NCI-H1417 (cell line): ENCODE measurements around the gene TTC17.
"Not testable (repeated sequence)": the region's sequence is repeated elsewhere in the genome, so short reads cannot be mapped to it uniquely, and the experiment has no call there.

Experiments
- DNase-seq, 3 experiments: peaks; one replicate each; lab custom pipeline; 2025; lab: John Stamatoyannopoulos, UW

Gene TTC17

GRCh38 chr11:43458486-43458885 lies 99.8 kb downstream of the TTC17 start:
- no peak for DNase-seq

- DNase-seq = no peak
These were observed 100.5 kb downstream of the TTC17 start for GRCh38 chr11:43459246-43459645.

GRCh38 chr11:43462359-43462758 lies 103.6 kb downstream of the TTC17 start:
- DNase-seq = no peak

- no peak for DNase-seq
These were observed 109.2 kb downstream of the TTC17 start for GRCh38 chr11:43467958-43468357.

GRCh38 chr11:43477491-43477890 lies 118.8 kb downstream of the TTC17 start:
- DNase-seq = not testable (repeated sequence)

GRCh38 chr11:43486141-43486540 lies 127.4 kb downstream of the TTC17 start:
- DNase-seq = no peak

GRCh38 chr11:43489869-43490465 lies 131.2 kb downstream of the TTC17 start:
- no peak for DNase-seq

GRCh38 chr11:43492701-43493100 lies 134.0 kb downstream of the TTC17 start:
- no peak for DNase-seq

GRCh38 chr11:43493431-43493830 lies 134.7 kb downstream of the TTC17 start:
- no peak for DNase-seq

- no peak for DNase-seq
These were observed 138.4 kb downstream of the TTC17 start for GRCh38 chr11:43497144-43497543.

GRCh38 chr11:43498561-43498960 lies 139.8 kb downstream of the TTC17 start:
- DNase-seq = no peak

GRCh38 chr11:43503417-43503816 lies 144.7 kb downstream of the TTC17 start:
- no peak for DNase-seq

- DNase-seq = peak in 2 of 3 experiments; percentile 21 to 74
These were observed 145.7 kb downstream of the TTC17 start for GRCh38 chr11:43504316-43504950.

GRCh38 chr11:43505171-43505570 lies 146.5 kb downstream of the TTC17 start:
- no peak for DNase-seq

- DNase-seq = no peak
These were observed 148.5 kb downstream of the TTC17 start for GRCh38 chr11:43507171-43507570.

- no peak for DNase-seq
These were observed 149.8 kb downstream of the TTC17 start for GRCh38 chr11:43508511-43508918.

GRCh38 chr11:43511959-43512358 lies 153.2 kb downstream of the TTC17 start:
- no peak for DNase-seq

GRCh38 chr11:43515090-43515489 lies 156.4 kb downstream of the TTC17 start:
- DNase-seq = peak in 1 of 3 experiments; percentile 32

GRCh38 chr11:43516316-43516850 lies 157.7 kb downstream of the TTC17 start:
- DNase-seq = peak in 2 of 3 experiments; percentile 21 to 53

GRCh38 chr11:43517518-43517917 lies 158.8 kb downstream of the TTC17 start:
- DNase-seq = no peak

GRCh38 chr11:43518408-43519160 lies 159.9 kb downstream of the TTC17 start:
- no peak for DNase-seq

GRCh38 chr11:43521471-43521870 lies 162.8 kb downstream of the TTC17 start:
- DNase-seq = no peak

- no peak for DNase-seq
These were observed 164.9 kb downstream of the TTC17 start for GRCh38 chr11:43523632-43524031.
